ENCODE measurements around the gene CAMK1D. TPM values are rescaled to one million over a fixed set of nuclear protein-coding genes. Genes with fewer than 3 reads are reported as not detected.

CAMK1D gene
- polyA plus RNA-seq, 1 of the 3 experiments (the other 2 are of a cell fraction), result 4.1 TPM

DNA sequence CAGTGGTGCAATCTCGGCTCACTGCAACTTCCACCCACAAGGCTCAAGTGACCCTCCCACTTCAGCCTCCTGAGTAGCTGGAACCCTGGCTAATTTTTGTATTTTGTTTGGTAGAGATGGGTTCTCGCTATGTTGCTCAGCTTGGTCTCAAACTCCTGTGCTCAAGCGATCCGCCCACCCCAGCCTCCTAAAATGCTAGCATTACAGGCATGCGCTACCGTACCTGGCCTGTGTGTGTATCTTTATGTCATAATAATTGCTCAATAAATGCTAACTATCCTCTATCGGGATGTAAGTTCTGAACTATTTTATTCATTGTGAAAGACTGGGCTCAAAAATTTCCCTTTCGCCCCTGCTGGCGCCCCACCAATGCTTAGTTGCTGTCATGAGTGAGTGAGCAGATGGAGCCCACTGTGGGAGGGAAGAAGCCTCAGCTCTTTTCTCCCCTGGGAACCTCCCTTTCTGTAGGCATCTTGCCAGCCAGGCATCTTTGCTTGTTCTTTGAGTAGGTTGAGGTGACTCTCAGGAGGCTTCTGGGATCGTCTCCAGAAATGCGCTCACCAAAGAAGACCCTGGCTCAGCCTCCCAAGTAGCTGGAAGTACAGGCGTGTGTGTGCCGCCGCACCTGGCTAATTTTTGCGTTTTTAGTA is 38.3 kb downstream of the CAMK1D start (continued):
- TF ChIP-seq ZBTB33 (IDR thresholded peaks at IDR 0.05; ENCODE audit: borderline replicate concordance, low read depth), result no peak

- H3F3A ChIP-seq (replicated peaks; ENCODE audit: insufficient read depth), result no peaks in the 10 kb centered on the region
- no peaks in the 10 kb centered on the region for H3K9me3 ChIP-seq
- POLR2A ChIA-PET, result no interaction called here
- peaks cover 0 to 7% of the 10 kb centered on the region in 2 experiments; a peak in 1 of 4 replicates for H3K4me1 ChIP-seq (ENCODE audit: control insufficient read depth in 1 of 2, insufficient read depth in 2 of 2, low read depth in 1 of 2, low read length in 1 of 2)
- no peaks in the 10 kb centered on the region for H4K20me1 ChIP-seq (ENCODE audit: insufficient read depth)
- 91% methylated on average over 17 of the region's 17 CpGs for WGBS (ENCODE audit: low lambda C conversion rate)
- H3K4me3 ChIP-seq (ENCODE audit: low read depth in 2 of 2, low read length in 1 of 2), result no peak overlapping the region
- no peak overlapping the region for H3K4me2 ChIP-seq
- no peak overlapping the region for H3K27ac ChIP-seq (ENCODE audit: low read depth in 2 of 2, low read length in 1 of 2)
- no peak for DNase-seq
- no peaks in the 10 kb centered on the region for H3K9me2 ChIP-seq
- no peak overlapping the region for H3K9ac ChIP-seq
- CTCF ChIA-PET, result interaction anchor here (1.0 kb wide), 1 partner anchor 15 kb away, joined by 3 read pairs; no protein-coding TSS in a partner anchor
- H2AFZ ChIP-seq (ENCODE audit: low read depth), result no peak overlapping the region
- no peaks in the 10 kb centered on the region for H3K79me2 ChIP-seq (ENCODE audit: insufficient read depth)
- H3K27me3 ChIP-seq (ENCODE audit: insufficient read depth), result no peaks in the 10 kb centered on the region
- H3K36me3 ChIP-seq (replicated peaks in 1 of 2; ENCODE audit: control insufficient read depth in 1 of 2, insufficient read depth in 2 of 2, low read length in 1 of 2), result no peaks in the 10 kb centered on the region
- TF ChIP-seq RAD21 (IDR thresholded peaks at IDR 0.05; ENCODE audit: low read length) (no peak), NFIC (IDR thresholded peaks at IDR 0.05; ENCODE audit: borderline replicate concordance) (no peak), MAX (IDR thresholded peaks at IDR 0.05; ENCODE audit: low read depth) (no peak), MEF2A (IDR thresholded peaks at IDR 0.05; ENCODE audit: borderline replicate concordance, low read depth) (no peak), RXRA (IDR thresholded peaks at IDR 0.05; ENCODE audit: borderline replicate concordance, low read depth) (no peak), SIN3A (IDR thresholded peaks at IDR 0.05; ENCODE audit: borderline replicate concordance, low read depth, low read length) (no peak), USF2 (IDR thresholded peaks at IDR 0.05; ENCODE audit: borderline replicate concordance, low read depth, low read length) (no peak), NRF1 (IDR thresholded peaks at IDR 0.05; ENCODE audit: low read depth, low read length) (no peak)
- TF ChIP-seq, protein P1, sequence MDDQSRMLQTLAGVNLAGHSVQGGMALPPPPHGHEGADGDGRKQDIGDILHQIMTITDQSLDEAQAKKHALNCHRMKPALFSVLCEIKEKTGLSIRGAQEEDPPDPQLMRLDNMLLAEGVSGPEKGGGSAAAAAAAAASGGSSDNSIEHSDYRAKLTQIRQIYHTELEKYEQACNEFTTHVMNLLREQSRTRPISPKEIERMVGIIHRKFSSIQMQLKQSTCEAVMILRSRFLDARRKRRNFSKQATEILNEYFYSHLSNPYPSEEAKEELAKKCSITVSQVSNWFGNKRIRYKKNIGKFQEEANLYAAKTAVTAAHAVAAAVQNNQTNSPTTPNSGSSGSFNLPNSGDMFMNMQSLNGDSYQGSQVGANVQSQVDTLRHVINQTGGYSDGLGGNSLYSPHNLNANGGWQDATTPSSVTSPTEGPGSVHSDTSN (IDR thresholded peaks at IDR 0.05), result no peak
These were observed 39.3 kb downstream of the CAMK1D start for GRCh38 chr10:12388671-12389070.

Measured in SK-N-SH (cell line).